Limb (tissue), 2 donors: Measurements from ENCODE around the gene RPL38.

Experiments used
- DNase-seq, 2 donors: peaks; one replicate each; pipeline ENCODE4 v3.0.0-alpha.2; 2016; ENCODE audit errors: extremely low spot score in 2 of 2

Gene RPL38

GRCh38 chr17:74203439-74204240 is at the start of gene RPL38:
Gene RPL38 (plus strand): TSS chr17:74203678. CDS start chr17:74203956, 278 bp downstream.
- peak; percentile 96 to 99 for DNase-seq

- no peak for DNase-seq
Measured at GRCh38 chr17:74153821-74154430, 49.6 kb upstream of the RPL38 start.

- no peak for DNase-seq
Measured at GRCh38 chr17:74156878-74157277, 46.6 kb upstream of the RPL38 start.

GRCh38 chr17:74157366-74157765 is 46.1 kb upstream of the RPL38 start:
- DNase-seq = no peak

GRCh38 chr17:74158761-74159160 is 44.7 kb upstream of the RPL38 start:
- DNase-seq = no peak

- no peak for DNase-seq
Measured at GRCh38 chr17:74159226-74159840, 44.1 kb upstream of the RPL38 start.

- DNase-seq = no peak
Measured at GRCh38 chr17:74160656-74161502, 42.6 kb upstream of the RPL38 start.

GRCh38 chr17:74161503-74161875 is 42.0 kb upstream of the RPL38 start:
- DNase-seq = no peak

GRCh38 chr17:74163271-74163821 is 40.1 kb upstream of the RPL38 start:
- DNase-seq = no peak

- no peak for DNase-seq
Measured at GRCh38 chr17:74163836-74164235, 39.6 kb upstream of the RPL38 start.

- no peak for DNase-seq
Measured at GRCh38 chr17:74164446-74165045, 38.9 kb upstream of the RPL38 start.

- no peak for DNase-seq
Measured at GRCh38 chr17:74165797-74166365, 37.6 kb upstream of the RPL38 start.

- DNase-seq = no peak
Measured at GRCh38 chr17:74170924-74171323, 32.6 kb upstream of the RPL38 start.

- no peak for DNase-seq
Measured at GRCh38 chr17:74172700-74173099, 30.8 kb upstream of the RPL38 start.

GRCh38 chr17:74176546-74177001 is 26.9 kb upstream of the RPL38 start:
- DNase-seq = peak; percentile 68 to 86

- DNase-seq = no peak
Measured at GRCh38 chr17:74177018-74177450, 26.4 kb upstream of the RPL38 start.

GRCh38 chr17:74179576-74179975 is 23.9 kb upstream of the RPL38 start:
- no peak for DNase-seq

GRCh38 chr17:74180336-74180735 is 23.1 kb upstream of the RPL38 start:
- no peak for DNase-seq

- DNase-seq = no peak
Measured at GRCh38 chr17:74181341-74181740, 22.1 kb upstream of the RPL38 start.

GRCh38 chr17:74182041-74182723 is 21.3 kb upstream of the RPL38 start:
- no peak for DNase-seq
